GM10847 (cell line): Measurements from ENCODE around the gene STEAP4.

Experiments used
- POLR2A ChIP-seq: IDR thresholded peaks from 2 replicates; pipeline ENCODE4 v1.6.1; 2011; ENCODE audit not compliant: insufficient read length; ENCODE audit errors: extremely low read depth

Gene STEAP4

DNA sequence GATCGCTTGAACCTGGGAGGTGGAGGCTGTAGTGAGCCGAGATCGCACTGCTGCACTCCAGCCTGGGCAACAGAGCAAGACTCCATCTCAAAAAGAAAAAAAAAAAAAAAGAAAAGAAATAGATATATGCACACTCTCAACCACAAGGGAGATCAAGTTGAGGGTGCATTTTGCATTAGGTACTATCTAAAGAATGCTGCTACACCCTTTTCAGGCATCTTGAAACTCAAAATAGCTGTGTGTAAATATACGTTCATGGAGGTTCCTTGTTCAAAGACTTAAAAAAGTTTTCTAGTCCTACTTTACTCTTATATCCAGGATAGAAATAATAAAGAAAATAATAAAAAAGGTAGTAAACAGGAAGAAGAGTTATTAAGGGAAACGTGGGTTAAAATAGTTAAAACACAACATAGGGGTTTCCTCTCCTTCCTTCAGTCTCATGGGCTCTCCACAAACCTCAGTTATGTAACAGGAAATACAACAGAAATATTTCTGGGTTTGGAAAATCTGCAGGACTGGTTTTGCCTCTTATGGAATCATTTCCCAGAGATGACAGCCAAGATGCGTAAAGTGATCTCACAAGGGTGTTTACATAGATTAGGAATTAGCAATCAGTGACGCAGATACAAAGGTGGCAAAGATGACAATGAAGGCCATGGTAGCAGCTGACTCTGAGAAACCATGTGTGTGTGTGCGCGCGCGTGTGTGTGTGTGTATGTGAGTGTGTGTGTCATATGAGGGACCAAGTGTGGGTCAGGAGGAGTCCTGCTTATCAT is 15.1 kb downstream of the STEAP4 start:
- TF ChIP-seq POLR2A, result no peak

DNA sequence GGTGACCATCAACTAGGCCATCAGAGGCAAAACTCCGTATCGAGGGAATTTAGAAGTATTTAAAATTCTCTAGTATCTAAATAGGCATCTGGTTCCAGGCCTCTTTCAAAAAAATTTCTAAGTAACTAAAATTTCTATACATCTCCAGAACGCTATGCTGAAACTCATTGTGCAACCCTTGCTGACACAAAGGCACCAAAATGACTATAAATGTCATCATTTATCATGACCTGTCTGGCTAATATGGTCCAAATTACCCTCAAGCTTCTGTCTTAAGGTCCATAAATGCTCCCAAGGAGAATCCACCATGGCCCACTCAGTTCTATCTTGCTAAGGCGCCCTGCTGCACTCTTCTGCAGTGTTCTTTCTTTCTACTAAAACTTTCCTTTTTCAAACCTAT is 16.2 kb downstream of the STEAP4 start:
- no peak for TF ChIP-seq POLR2A

GRCh38 chr7:88289564-88290025 is 17.1 kb downstream of the STEAP4 start:
- TF ChIP-seq POLR2A, result no peak

DNA sequence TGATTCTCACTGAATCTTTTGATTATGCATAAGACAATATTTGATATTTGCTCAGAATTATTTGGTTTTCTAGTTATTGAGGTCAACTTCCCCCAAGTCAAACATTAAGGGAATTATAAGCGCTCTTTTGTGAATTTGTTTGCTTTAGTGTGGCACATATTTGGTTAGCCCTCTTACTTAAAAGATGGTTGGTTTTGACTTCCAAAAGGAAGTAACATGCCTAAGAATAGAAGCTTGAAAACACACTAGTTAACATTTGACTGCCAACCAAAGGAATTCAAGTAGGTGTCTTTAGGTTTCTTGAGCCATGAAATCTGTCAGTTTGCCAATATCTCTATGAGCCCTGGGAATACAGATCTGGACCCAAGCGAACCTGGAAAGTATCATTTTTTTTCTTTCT is 24.9 kb downstream of the STEAP4 start:
- no peak for TF ChIP-seq POLR2A

- TF ChIP-seq POLR2A, result no peak
Observed at GRCh38 chr7:88280801-88281200, 25.9 kb downstream of the STEAP4 start.

GRCh38 chr7:88279323-88279722 is 27.4 kb downstream of the STEAP4 start:
- TF ChIP-seq POLR2A, result no peak

- TF ChIP-seq POLR2A, result no peak
Observed at GRCh38 chr7:88278881-88279280, 27.8 kb downstream of the STEAP4 start.

GRCh38 chr7:88276605-88277153 is 30.0 kb downstream of the STEAP4 start:
- TF ChIP-seq POLR2A, result no peak

DNA sequence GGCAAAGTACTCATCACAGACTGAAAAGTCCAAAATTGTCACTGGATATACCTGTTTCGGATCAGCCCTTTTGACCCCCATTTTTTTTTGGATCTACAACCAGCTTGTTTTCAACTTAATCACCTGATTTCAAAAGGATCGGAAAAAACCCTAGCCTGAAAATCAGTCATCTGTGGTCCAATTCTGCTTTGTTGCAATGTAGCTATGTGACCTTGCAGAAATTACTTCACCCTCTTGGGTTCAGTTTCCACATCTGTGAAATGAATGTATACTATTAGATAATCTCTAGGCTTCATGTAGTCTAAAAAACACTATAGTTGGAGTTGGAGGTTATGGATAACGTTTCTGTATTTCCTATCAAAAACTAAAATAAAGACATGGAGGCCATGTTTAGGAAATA is 37.1 kb downstream of the STEAP4 start:
- TF ChIP-seq POLR2A, result no peak

DNA sequence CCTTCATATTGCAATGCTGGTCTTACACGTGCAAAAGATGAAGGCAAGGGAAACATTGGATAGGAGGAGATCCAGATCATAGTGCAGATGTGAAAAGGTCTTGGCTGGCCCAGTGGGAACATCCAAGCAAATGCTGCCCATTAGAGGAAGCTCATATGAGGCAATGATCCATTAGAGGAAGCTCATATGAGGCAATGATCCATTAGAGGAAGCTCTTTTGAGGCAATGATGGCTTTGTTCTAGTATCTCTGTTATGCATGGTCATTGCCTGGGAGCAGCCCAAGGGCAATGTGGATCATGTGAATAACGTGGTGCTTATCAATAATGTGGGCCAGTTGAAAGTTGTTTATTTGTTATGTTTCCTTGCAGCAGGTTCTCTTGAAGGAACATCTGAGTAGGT is 37.8 kb downstream of the STEAP4 start:
- TF ChIP-seq POLR2A, result no peak

- no peak for TF ChIP-seq POLR2A
Observed at GRCh38 chr7:88268051-88268450, 38.6 kb downstream of the STEAP4 start.

- TF ChIP-seq POLR2A, result no peak
Observed at GRCh38 chr7:88267421-88267820, 39.3 kb downstream of the STEAP4 start.

GRCh38 chr7:88262562-88262961 is 44.1 kb downstream of the STEAP4 start:
- no peak for TF ChIP-seq POLR2A

DNA sequence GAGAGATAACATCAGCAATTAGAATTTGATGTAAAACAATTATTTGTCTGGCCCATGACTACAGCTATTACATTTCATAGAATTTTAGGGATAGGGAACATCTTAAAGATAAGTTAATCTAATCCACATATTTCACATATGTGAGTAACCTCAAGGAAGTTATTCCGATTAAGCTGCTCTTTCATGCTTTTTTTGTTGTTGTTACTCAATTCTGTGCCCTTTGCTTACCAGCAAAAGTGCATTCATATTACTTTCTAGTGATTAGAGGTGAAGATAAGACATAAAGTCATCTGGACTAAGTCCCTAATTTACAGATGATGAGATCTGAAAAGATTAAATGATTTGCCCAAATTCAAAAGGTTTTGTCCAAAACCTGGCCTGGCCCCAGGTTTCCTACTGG is 46.0 kb downstream of the STEAP4 start:
- TF ChIP-seq POLR2A, result no peak

DNA sequence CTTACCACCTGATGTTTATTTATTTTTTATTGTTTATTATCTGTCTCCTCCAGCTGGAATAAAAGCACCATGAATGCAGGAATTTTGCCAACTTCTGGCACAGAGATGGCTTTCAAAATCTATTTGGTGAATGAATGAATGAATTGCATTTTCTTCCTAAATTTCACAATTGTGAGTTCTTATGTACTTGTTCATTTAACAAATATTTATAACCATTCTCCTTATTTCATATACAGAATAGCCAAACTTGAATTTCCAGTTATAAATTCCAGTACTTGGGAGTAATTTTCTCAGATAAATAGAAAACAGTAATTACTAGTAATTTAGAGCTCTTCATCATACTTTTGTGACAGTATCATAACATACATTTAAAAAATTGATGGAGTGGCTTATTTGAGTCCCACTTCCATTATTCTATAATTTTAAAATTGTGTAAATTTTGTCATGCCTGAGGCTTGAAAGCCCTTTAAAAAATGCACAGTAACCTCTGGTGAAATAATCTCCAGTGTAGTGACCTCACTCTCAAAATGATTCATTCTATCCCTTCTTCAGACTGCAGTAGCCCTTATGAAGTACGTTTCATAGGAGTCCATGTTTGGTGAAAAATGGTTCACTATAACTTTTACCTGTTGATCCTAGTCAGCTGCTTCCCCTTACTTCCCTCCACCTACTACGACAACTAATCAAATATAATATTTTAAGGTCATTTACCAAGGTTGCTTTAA is 46.9 kb downstream of the STEAP4 start:
- no peak for TF ChIP-seq POLR2A

DNA sequence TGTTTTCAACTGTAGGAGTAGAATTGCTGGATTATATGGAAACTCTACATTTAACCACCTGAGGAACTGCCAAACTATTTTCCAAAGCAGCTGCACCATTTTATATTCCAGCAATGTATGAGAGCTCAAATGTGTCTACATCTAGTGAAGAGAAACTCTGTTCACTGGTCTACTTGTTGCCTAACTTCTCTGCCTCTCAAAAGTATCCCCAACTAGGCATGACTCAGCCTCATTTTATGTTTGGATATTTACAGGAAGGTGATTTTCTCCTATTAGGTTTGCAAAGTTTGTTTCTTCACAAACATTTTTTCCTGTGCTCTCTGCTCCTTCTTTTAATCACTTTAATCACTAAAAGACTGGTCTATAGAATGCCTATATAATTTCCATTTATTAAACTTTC is 49.8 kb downstream of the STEAP4 start:
- no peak for TF ChIP-seq POLR2A
